GM23338 (cell line): Measurements from ENCODE around the gene EGFL7. TPM values are rescaled to one million over a fixed set of nuclear protein-coding genes. Genes with fewer than 3 reads are reported as not detected.
A peak's percentile ranks its signal among the peaks of the same experiment; 100 is the strongest.
"Not testable (repeated sequence)": the region's sequence is repeated elsewhere in the genome, so short reads cannot be mapped to it uniquely, and the experiment has no call there.

Experiments
- ATAC-seq: fragments of 200-7000 bp; cut with Tn5 transposase; 3 replicates; pipeline ENCODE4 v1.9.1; 2020
- DNase-seq: peaks from one replicate; pipeline ENCODE4 v3.0.0-alpha.2; 2015; ENCODE audit warnings: low spot score
- H2AFZ ChIP-seq: fragments of 200-600 bp; sonication (generic); 2 replicates; pipeline ENCODE4 v1.8.0; 2016; ENCODE audit warnings: antibody characterized with exemption, mild to moderate bottlenecking, moderate library complexity
- H3F3A ChIP-seq: fragments of 200-600 bp; sonication (generic); replicated peaks from 2 replicates; pipeline ENCODE4 v1.8.0; 2017; ENCODE audit warnings: antibody characterized with exemption, mixed run types, low read depth
- H3K27ac ChIP-seq: fragments of 200-600 bp; sonication (generic); 2 replicates; pipeline ENCODE4 v1.6.1; 2016; ENCODE audit warnings: low read depth
- H3K27me3 ChIP-seq: fragments of 200-600 bp; sonication (generic); 2 replicates; pipeline ENCODE4 v1.8.0; 2016; ENCODE audit warnings: mild to moderate bottlenecking, mixed run types, moderate library complexity; ENCODE audit not compliant: insufficient read depth
- H3K36me3 ChIP-seq: fragments of 200-600 bp; sonication (generic); 2 replicates; pipeline ENCODE4 v1.8.0; 2016; ENCODE audit warnings: mild to moderate bottlenecking; ENCODE audit not compliant: insufficient read depth
- H3K4me1 ChIP-seq: fragments of 200-600 bp; sonication (generic); 2 replicates; pipeline ENCODE4 v1.8.0; 2016; ENCODE audit warnings: mild to moderate bottlenecking, moderate library complexity; ENCODE audit not compliant: insufficient read depth
- H3K4me2 ChIP-seq: fragments of 200-600 bp; sonication (generic); 2 replicates; pipeline ENCODE4 v1.7.1; 2017; ENCODE audit warnings: mixed run types
- H3K4me3 ChIP-seq: fragments of 200-600 bp; sonication (generic); 2 replicates; pipeline ENCODE4 v1.6.1; 2016; ENCODE audit warnings: mixed run types
- H3K79me2 ChIP-seq: fragments of 200-600 bp; sonication (generic); replicated peaks from 2 replicates; pipeline ENCODE4 v1.8.0; 2017; ENCODE audit warnings: mild to moderate bottlenecking; ENCODE audit not compliant: insufficient read depth
- H3K9me2 ChIP-seq: fragments of 200-600 bp; sonication (generic); 2 replicates; pipeline ENCODE4 v1.8.0; 2017; ENCODE audit not compliant: insufficient read depth
- H4K20me1 ChIP-seq: fragments of 200-600 bp; sonication (generic); replicated peaks from 2 replicates; pipeline ENCODE4 v1.8.0; 2017; ENCODE audit warnings: mild to moderate bottlenecking; ENCODE audit not compliant: insufficient read depth
- H3K27ac Mint-ChIP-seq: 2 replicates; pipeline ENCODE4 v1.8.0; 2020; ENCODE audit warnings: inconsistent platforms, mild to moderate bottlenecking, moderate library complexity, mixed read lengths
- H3K27me3 Mint-ChIP-seq: 3 replicates; pipeline ENCODE4 v1.8.0; 2022; ENCODE audit warnings: low read depth, mild to moderate bottlenecking, moderate library complexity, mixed read lengths, inconsistent platforms; ENCODE audit not compliant: insufficient read depth, poor library complexity
- H3K36me3 Mint-ChIP-seq: 3 replicates; pipeline ENCODE4 v1.8.0; 2021; ENCODE audit warnings: low read depth, mild to moderate bottlenecking, inconsistent platforms, moderate library complexity, mixed read lengths
- H3K4me1 Mint-ChIP-seq: 3 replicates; pipeline ENCODE4 v1.8.0; 2020; ENCODE audit warnings: mild to moderate bottlenecking, inconsistent platforms, mixed read lengths
- H3K4me3 Mint-ChIP-seq: 3 replicates; pipeline ENCODE4 v1.8.0; 2021; ENCODE audit warnings: moderate library complexity, mild to moderate bottlenecking, inconsistent platforms, mixed read lengths
- H3K9me3 Mint-ChIP-seq: 3 replicates; pipeline ENCODE4 v1.8.0; 2020; ENCODE audit warnings: moderate library complexity, mild to moderate bottlenecking, inconsistent platforms, mixed read lengths
- EZH2 ChIP-seq: fragments of 200-600 bp; sonication (generic); IDR thresholded peaks from one replicate; pipeline ENCODE4 v1.8.0; 2017; ENCODE audit warnings: antibody characterized with exemption, mild to moderate bottlenecking, low read depth; ENCODE audit not compliant: unreplicated experiment
- EZH2phosphoT487 ChIP-seq: fragments of 200-600 bp; sonication (generic); IDR thresholded peaks from one replicate; pipeline ENCODE4 v1.8.1; 2018; ENCODE audit warnings: antibody characterized with exemption; ENCODE audit not compliant: unreplicated experiment
- polyA plus RNA-seq: library from polyadenylated mRNA; unstranded; fragments of >200 nt; fragmentation: Nextera tagmentation; extraction: Ambion mirVana; gene quantifications from 2 replicates; pipeline ENCODE4 v1.2.1, GENCODE V29; 2016
- total RNA-seq: library from RNA; depleted of rRNA; stranded (reverse); fragments of >200 nt; shearing (Covaris generic); gene quantifications from 2 replicates; pipeline ENCODE4 v1.2.3, GENCODE V29; 2014
- TF ChIP-seq, protein P1 (sequence below), 2 experiments: fragments of 200-600 bp in 1 of 2; sonication (generic) in 1 of 2; conservative IDR thresholded peaks; 2 replicates each; pipeline versions ENCODE4 v1.5.1 to v1.6.1; 2016 to 2017; ENCODE audit warnings: antibody characterized with exemption in 2 of 2, low read depth in 2 of 2, mild to moderate bottlenecking in 2 of 2, moderate library complexity in 1 of 2

Gene EGFL7
- total and polyA plus RNA-seq, 2 experiments from 2014 or later = 44.4 to 60.8 TPM

DNA sequence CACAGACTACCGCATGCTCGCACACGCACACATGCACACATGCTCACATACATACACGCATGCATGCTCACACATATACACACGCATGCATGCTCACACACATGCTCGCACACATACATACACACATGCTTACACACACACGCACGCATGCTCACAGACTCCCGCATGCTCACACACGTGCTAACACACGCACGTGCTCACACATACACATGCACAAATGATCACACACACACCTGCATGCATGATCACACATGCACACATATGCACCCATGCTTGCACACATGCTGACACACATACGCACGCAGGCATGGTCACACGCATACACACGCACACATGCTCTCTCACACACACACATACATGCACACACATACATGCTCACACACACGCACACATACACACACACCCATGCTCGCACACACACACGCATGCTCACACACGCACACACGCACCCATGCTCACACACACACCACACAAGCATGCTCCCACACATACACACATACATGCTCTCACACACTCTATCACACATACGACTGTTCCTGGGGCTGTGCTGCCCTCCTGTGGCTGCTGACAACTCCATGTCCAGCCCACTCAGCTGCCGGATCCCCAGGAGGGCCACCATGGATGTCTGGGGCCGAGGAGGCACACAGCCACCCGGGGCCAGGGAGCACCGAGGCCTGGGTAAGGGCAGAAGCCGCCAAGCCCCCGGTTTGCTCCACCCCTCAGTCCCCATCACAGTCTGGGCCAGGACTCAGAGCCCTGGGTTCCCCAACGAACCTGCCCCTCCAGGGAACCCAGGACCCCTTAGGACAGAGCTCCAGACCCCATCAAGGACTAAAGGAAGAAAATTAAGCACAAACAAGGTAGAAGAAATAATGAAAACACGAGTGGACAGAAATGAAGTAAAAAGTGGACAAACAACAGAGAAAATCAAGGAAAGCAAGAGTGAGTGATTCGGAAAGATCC is 31.4 kb upstream of the EGFL7 start:
- no peaks in the 10 kb centered on the region for H3K9me3 Mint-ChIP-seq
- H3K36me3 ChIP-seq = no peaks in the 10 kb centered on the region

GRCh38 chr9:136632072-136632471 is 30.6 kb upstream of the EGFL7 start:
- not testable (repeated sequence) for H3K36me3 ChIP-seq, H3K4me1 Mint-ChIP-seq, H3K27ac Mint-ChIP-seq, H3K4me1 ChIP-seq, H3K4me2 ChIP-seq, H3K9me2 ChIP-seq, H3K36me3 Mint-ChIP-seq, H3K9me3 Mint-ChIP-seq, ATAC-seq, H2AFZ ChIP-seq, H3K27me3 Mint-ChIP-seq, DNase-seq, H3K4me3 Mint-ChIP-seq, H3K27ac ChIP-seq, H3K27me3 ChIP-seq, H3K79me2 ChIP-seq, H4K20me1 ChIP-seq, H3K4me3 ChIP-seq
- H3F3A ChIP-seq = peaks cover 16% of the 10 kb centered on the region

More for the DNA sequence above, 31.4 kb upstream of the EGFL7 start:
- Mint-ChIP-seq H3K4me1 (peaks cover 8% of the 10 kb centered on the region; the same call in 2 of the 3 replicates), H3K4me3 (no peak overlapping the region), H3K27me3 (no peaks in the 10 kb centered on the region), H3K27ac (no peak overlapping the region), H3K36me3 (no peaks in the 10 kb centered on the region)
- Histone ChIP-seq H3K4me2 (no peak overlapping the region), H3F3A (peaks cover 16% of the 10 kb centered on the region), H3K27ac (no peak overlapping the region), H3K27me3 (no peaks in the 10 kb centered on the region), H2AFZ (no peak overlapping the region; the same call in 1 of the 2 replicates), H3K4me1 (no peaks in the 10 kb centered on the region), H3K9me2 (no peaks in the 10 kb centered on the region), H4K20me1 (no peaks in the 10 kb centered on the region), H3K4me3 (no peak overlapping the region), H3K79me2 (no peaks in the 10 kb centered on the region)
- DNase-seq (peak; percentile 84), ATAC-seq (peak; percentile 75)
- TF ChIP-seq EZH2 (no peak), EZH2phosphoT487 (no peak)
- TF ChIP-seq, protein P1, sequence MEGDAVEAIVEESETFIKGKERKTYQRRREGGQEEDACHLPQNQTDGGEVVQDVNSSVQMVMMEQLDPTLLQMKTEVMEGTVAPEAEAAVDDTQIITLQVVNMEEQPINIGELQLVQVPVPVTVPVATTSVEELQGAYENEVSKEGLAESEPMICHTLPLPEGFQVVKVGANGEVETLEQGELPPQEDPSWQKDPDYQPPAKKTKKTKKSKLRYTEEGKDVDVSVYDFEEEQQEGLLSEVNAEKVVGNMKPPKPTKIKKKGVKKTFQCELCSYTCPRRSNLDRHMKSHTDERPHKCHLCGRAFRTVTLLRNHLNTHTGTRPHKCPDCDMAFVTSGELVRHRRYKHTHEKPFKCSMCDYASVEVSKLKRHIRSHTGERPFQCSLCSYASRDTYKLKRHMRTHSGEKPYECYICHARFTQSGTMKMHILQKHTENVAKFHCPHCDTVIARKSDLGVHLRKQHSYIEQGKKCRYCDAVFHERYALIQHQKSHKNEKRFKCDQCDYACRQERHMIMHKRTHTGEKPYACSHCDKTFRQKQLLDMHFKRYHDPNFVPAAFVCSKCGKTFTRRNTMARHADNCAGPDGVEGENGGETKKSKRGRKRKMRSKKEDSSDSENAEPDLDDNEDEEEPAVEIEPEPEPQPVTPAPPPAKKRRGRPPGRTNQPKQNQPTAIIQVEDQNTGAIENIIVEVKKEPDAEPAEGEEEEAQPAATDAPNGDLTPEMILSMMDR (conservative IDR thresholded peaks at IDR 0.05; ENCODE audit: low read depth in 2 of 2) = peak; percentile 81 to 99

DNA sequence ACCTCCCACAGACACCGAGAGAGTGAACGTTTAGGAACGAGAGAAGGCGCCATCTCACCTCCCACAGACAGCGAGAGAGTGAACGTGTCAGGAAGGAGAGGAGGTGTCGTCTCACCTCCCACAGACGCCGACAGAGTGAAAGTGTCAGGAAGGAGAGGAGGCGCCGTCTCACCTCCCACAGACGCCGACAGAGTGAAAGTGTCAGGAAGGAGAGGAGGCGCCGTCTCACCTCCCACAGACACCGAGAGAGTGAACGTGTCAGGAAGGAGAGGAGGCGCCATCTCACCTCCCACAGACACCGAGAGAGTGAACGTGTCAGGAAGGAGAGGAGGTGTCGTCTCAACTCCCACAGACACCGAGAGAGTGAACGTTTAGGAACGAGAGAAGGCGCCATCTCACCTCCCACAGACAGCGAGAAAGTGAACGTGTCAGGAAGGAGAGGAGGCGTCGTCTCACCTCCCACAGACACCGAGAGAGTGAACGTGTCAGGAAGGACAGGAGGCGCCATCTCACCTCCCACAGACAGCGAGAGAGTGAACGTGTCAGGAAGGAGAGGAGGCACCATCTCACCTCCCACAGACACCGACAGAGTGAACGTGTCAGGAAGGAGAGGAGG is 30.1 kb upstream of the EGFL7 start:
- not testable (repeated sequence) for H3K4me1 Mint-ChIP-seq, H3K79me2 ChIP-seq, H2AFZ ChIP-seq, ATAC-seq, H3K4me1 ChIP-seq, DNase-seq, H3K27ac ChIP-seq, H3K9me3 Mint-ChIP-seq, H4K20me1 ChIP-seq, H3K27me3 Mint-ChIP-seq, H3K27ac Mint-ChIP-seq, H3K36me3 ChIP-seq, H3K4me2 ChIP-seq, H3K4me3 Mint-ChIP-seq, H3K36me3 Mint-ChIP-seq, H3K4me3 ChIP-seq, H3K27me3 ChIP-seq, H3K9me2 ChIP-seq
- peaks cover 16% of the 10 kb centered on the region for H3F3A ChIP-seq
